HG03439 (cell line): ENCODE measurements around the gene GALNS.
"Not testable (repeated sequence)": the region's sequence is repeated elsewhere in the genome, so short reads cannot be mapped to it uniquely, and the experiment has no call there.

Experiments used
- ATAC-seq: cut with Tn5 transposase; IDR thresholded peaks from one replicate; pipeline ENCODE4 v1.9.1; 2021; ENCODE audit warnings: mild to moderate bottlenecking, moderate library complexity; ENCODE audit not compliant: unreplicated experiment

The GALNS gene

DNA sequence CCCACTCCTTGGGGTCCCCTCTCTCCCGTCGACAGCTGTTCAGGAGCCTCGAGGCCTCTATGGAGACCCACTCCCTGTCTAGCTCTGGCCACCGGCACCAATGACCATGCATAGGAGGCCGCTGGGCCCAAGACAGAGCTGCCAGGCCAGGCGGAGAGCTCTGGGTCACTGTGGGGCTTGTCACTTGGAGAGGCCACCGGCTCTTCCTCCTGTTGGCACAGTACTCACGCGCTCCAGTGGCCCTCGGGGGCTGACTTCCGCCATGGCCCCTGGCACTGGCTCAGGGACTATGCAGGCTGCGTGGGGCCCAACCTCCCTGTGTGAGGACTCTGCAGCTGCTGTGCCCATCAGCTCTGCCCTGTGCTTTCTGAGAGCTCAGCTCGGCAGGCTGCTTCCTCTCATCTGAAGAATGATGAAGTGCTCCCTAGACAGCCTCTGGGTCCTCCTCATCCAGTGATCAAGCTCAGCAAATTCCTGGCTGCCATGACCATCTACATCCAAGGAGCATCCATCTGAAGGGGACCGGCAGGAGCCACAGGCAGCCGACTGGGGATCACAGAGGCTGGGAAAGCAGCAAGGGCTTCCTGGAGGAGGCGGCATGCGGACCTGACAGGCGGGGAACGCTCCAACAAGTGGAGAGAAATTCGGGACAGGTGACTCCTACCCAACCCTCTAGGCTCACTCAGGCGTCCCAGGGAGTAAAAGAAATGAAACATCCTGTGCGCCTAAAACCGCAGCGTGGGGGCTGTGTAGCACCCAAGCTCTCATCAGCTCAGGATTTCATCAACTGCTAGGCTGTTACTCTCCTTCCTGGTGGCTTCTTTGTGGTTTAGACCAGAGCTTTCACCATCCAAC lies 16.8 kb downstream of the GALNS start:
- no peak for ATAC-seq

DNA sequence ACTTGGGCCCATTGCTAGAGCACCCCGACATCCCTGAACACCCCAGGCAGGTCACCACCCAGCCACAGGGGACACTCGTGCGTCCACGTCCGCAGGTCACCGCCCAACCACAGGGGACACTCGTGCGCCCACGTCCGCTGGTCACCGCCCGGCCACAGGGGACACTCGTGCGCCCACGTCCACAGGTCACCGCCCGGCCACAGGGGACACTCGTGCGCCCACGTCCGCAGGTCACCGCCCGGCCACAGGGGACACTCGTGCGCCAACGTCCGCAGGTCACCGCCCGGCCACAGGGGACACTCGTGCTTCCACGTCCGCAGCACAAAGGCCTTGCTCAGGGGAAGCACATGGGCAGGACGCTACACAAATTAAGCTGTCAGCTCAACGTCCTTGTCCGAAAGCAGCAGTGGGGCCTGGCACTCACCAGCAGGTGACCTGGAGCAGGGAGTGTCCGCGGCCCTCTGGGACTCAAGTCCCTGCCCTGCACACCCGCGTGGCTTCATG lies 17.7 kb downstream of the GALNS start:
- no peak for ATAC-seq

DNA sequence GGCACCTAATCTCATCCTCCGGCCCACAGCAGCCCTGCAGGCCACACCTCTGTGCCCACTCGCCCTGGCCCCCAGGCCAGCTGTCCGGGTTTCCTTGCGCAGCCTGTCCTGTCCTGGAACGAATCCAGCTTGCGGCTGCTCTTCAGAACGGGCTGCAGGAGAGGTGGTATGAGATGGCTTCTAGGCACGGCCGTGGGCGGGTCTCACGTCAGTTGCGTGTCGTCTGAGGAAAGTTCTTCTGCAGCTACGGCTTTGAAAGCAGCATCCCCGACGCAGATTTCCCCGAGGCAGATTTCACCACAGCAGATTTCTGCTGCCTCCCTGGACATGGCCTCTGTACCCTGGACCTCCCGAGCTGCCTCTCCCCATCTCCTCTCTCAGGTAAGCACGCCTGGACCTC lies 18.2 kb downstream of the GALNS start:
- ATAC-seq: no peak

DNA sequence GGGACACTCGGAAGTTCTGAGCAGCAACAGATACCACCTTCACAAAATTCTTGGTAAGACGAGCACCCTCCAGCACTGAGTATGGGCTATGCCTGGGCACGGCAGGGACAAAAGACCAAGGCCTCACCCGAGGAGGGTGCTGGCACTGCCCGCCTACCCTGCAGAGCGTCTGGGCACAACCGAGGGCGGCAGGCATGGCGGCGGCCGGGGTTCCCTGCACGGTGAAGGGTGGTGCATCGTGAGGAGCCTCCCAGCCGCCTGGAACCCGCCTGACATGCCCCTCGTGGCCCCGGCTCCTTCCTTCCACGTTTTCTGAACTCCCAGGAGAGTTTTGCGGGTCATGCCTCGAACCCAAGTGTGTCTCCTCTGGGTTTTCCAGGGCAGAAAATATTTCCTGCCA lies 18.9 kb downstream of the GALNS start:
- no peak for ATAC-seq

DNA sequence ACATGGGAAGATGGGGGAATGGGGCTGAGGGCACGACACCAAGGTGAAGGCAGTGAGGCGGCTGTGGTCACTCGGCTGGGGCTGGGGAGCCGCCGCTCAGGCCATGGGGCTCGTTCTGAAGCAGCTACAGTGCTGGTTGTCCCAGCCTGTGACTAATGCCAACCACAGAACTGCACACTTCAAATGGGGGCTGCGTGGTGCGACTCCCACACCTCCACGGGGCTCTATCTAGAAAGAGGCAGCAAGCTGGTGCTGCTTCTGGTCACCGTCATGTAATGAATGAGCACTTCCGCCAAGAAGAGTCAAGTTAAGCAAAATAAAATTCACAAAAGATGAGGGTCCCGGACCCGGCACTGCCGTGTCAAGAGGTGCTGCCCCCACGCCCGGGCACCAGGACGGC lies 20.0 kb downstream of the GALNS start:
- ATAC-seq: no peak

DNA sequence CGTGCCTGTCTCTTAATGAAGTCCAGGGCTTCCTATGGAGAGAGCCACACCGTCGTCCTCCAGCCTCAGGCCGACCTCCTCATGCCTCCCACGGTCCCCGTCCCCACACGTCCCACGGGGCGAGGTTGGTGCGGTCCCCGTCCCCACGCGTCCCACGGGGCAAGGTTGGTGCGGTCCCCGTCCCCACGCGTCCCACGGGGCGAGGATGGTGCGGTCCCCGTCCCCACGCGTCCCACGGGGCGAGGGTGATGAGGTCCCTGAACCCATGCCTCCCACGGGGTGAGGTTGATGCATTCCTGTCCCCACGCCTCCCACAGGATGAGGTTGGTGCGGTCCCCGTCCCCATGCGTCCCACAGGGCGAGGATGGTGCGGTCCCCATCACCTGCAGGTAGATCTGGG lies 20.9 kb downstream of the GALNS start:
- no peak for ATAC-seq

DNA sequence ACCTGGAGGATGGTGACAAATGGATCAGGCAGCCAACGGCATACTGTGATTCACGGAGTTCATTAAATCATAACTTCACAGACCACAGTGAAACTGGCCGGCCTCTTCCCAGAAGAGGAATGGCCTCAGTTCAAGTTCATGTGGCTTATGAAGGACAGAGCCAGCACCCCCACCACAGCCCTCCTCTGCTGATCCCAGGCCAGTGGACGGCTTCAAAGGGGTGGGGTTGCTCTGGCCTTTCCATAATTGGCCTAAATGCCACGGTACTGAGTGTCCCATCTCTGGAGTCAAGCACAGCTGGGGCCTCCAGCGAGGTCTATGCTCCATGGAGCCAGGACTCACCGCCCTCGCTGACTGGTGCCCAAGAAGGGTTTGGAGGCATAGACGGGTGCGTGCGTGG lies 21.4 kb downstream of the GALNS start:
- no peak for ATAC-seq

DNA sequence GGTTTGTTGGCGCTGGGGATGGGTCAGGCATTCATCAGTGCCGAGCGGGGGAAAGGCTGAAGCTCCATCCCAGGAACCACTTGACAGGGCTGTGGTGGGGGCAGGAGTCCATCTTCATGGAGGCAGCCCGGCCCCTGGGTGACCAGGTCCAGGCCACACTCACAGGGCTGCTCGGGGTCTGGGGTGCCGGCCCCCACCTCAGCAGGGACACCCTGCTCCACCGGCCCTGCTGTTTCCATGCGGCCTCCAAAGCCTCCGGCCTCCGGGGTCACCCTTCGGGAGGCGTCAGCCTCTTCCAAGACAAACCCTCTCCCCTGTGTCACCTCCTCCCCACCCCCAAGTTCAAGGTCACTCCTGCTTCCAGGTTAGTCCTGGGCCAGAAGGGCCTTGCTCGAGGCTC lies 22.1 kb downstream of the GALNS start:
- ATAC-seq: no peak

DNA sequence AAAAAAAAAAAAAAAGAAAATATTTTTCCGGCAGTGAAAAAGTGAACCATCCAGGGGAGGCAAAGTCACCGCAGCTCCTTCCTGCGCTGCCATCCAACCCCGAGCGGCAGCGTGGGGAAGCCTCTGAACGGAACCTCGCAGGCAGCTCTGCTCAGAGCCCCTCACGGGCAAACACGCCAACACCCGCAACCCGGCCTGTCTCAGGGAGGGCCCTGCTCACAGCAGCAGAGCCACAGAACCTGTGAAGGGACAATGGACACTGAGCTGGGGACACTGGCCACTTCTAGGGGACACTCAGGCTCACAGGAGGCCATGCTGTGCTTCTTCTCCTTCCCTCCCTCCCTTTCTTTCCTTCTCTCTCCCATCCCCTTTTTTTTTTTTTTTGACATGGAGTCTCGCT lies 23.7 kb downstream of the GALNS start:
- ATAC-seq: no peak

DNA sequence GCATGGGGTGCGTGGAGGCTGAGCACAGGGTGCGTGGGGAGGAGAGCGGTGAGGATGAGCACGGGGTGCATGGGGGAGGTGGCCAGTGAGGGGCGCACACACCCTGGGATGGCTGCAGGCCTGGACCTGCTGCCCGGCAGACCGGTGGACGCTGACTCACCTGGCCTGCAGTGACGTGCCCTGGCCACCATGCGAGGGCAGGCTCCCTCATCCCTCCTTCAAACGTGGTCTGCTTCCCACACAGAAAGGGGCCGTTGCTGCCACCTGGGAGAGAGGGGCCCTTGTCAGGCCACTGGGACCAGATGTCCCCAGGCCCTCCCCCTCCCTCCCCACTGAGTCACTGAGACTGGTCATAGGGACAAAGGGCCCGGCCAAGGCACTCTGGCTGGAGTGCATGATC lies 24.9 kb downstream of the GALNS start:
- ATAC-seq: no peak

DNA sequence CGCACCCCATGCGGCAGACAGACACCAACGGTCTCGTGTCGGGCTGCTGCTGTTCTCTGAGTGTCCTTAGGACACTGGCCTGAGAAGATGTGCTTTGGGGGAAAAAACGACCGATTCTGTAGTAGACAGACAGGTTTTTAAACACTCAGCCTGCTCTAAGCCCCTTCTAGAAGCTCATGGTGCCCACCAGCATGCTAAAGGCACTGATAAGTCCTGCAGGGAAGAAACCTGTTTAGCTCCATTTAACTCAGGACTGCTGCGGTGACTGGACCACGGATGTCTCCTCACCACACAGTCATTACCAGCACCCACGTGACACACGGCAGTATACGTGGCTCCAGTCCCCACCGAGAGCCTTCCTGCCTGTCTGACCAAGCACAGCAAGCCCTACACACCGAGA lies 26.0 kb downstream of the GALNS start:
- no peak for ATAC-seq

DNA sequence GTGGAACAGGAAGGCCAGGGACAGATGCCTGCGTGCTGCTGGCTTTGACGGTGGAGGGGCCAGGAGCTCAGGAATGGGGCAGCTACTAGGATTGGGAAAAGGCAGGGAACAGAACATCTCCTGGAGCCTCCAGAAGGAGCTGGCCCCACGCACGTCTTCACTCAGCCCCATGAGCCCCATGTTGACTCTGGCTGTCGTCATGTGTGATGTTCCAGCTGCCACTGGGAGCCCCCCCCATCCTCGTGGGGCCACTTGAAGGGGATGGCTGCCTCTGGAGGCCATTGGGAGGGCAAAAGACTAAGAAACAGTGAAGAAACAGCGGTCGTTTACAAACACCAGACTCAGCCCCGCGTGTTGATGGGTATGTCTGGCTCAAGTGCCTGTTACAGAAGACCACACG lies 26.5 kb downstream of the GALNS start:
- no peak for ATAC-seq

DNA sequence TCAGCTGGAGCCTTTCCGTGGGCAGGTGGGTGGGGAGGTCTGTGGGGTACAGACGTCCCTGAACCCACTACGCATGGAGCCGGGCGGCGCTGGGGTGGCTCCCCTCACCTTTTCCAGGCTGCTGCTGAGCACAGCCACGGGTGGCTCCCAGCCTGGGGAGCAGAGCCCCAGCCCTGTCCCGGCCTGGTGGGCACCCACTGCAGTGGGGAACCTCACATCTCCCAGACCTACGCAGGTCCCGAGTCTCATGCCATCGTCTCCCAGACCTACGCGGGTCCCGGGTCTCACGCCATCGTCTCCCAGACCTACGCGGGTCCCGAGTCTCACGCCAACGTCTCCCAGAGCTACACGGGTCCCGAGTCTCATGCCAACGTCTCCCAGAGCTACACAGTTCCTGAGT lies 28.0 kb downstream of the GALNS start:
- no peak for ATAC-seq

DNA sequence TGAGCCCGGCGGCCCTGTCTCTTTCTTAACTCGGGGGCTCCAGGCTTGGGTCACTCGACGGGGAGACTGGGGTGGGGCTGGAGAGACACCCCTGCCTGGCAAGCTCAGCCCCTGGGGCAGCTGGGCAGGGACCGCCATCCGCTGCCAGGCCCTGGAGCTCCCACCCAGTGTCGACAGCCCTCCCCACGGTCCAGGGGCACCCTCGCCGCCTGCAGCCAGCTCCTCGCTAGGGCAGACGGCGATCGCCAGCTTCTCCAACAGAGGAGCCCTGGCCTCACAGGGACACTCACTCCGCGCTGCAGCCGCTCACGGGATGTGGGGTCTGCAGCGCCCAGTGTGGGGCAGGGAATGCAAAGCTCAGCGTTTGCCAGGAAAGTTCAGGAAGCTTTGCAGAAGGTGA lies 29.0 kb downstream of the GALNS start:
- no peak for ATAC-seq

DNA sequence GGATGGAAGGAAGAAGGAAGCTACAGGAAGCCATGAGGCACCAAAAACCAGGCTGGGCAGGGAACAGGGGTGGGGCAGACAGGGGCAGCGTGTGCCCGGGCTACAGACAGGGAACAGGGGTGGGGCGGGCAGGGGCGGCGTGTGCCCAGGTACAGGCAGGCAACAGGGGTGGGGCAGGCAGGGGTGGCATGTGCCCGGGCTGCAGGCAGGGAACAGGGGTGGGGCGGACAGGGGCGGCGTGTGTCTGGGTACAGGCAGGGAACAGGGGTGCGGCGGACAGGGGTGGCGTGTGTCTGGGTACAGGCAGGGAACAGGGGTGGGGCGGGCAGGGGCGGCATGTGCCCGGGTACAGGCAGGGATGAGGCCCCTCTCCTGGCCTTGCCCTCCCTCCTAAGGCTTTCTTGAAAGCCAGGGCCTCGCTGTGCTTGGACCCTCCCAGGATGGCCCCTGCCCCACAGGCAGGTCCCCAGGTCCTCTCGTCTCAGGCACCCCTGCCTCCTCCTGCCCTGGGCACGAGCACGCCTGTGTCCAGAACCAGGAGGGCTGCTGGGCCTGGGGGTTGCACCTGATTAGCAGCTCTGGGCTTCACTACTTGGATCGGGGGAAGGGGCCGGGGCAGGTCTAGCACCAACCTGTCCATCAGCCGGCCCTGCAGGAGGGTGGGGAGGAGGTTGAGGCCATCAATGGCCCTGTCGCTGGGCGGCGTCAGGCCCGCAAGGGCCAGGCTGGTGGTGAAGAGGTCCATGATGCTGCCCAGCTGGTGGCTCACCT lies 30.5 kb downstream of the GALNS start:
- no peak for ATAC-seq

DNA sequence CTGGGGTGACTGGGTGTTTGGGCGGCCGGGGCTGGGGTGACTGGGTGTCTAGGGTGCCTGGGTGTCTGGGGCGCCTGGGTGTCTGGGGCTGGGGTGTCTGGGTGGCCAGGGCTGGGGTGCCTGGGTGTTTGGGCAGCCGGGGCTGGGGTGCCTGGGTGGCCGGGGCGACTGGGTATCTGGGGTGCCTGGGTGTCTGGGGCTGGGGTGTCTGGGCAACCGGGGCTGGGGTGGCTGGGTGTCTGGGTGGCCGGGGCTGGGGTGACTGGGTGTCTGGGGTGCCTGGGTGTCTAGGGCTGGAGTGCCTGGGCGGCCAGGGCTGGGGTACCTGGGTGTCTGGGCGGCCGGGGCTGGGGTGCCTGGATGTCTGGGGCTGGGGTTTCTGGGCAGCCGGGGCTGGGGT lies 31.6 kb downstream of the GALNS start:
- ATAC-seq: no peak

DNA sequence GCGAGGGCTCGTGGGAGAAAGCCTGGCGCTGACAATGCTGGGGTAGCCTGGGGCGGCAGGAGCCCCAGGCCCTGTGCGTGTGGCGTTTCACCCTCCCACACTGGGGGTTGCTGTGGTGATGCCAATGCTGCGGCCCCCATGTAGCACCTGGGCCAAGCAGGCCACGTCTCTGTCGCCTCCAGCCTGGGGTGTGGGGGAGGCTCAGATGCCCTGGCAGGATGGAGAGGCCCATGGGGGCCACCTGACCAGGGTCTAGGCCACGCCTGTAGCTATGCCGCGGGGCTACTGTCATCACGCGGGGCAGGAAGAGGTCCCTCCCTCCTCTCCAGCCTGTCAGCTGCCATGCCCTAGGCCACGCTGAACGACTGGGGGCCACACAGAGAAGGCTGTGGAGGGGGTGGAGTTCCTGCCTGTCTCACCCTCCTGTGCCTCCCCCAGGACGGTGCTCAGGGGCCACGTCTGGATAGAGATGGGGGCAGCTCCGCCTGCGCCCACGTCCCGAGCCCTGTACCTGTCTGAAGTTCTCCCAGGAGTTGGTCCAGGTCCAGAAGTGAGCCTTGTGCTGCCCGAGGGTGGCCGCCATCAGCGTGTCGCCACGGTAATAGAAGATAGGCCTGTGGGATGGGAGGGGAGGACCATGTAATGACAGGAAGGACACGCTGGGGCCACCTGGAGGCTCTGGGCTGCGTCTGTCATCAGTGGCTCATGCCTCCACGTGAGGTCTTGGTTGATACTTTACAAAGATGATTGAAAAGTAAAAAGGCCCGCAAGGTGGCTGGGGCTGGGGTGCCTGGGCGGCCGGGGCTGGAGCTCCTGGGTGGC lies 32.3 kb downstream of the GALNS start:
- ATAC-seq: no peak

DNA sequence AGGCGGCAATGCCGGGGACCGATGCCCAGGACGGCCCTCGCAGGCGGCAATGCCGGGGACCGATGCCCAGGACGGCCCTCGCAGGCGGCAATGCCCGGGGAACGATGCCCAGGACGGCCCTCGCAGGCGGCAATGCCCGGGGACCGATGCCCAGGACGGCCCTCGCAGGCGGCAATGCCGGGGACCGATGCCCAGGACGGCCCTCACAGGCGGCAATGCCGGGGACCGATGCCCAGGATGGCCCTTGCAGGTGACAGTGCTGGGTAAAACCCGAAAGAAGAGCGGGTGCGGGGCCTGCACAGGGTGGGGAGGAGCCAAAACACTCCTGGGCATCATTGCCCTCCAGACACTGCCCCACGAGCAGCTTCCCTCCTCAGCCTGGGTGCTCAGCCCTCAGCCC lies 33.1 kb downstream of the GALNS start:
- not testable (repeated sequence) for ATAC-seq

DNA sequence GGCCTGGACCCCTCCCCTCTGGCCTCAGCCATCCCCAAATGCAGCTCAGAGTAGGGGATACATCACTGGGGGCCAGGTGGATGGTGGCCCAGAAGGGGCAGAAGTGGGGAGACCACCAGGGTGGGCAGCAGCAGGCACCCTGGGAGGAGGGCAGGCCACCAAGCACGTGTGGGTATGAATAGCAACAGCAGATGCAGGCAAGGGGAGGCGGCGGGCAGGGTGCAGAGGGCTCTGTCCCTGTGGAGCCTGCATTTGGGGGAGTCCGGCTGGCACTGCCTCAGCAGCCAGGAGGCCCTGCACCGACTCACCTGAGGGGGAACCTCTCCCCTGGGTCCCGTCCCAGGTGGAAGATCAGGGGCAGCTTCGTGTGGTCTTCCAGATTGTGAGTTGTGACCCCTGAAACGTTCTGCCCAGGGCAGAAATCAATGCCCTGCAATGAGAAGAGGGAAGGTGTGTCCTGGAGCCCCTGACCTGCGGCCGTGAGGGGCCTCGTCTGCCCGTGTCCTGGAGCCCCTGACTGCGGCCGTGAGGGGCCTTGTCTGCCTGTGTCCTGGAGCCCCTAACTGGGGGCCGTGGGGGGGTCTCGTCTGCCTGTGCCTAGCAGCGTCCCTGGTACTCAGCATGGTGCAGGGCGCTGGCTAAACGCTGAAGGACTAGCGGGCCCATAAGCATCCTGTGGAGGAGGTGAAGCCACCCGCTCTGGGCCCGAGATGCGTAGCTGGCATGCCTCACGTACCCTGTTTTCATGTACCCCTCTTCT lies 34.3 kb downstream of the GALNS start:
- ATAC-seq: no peak

DNA sequence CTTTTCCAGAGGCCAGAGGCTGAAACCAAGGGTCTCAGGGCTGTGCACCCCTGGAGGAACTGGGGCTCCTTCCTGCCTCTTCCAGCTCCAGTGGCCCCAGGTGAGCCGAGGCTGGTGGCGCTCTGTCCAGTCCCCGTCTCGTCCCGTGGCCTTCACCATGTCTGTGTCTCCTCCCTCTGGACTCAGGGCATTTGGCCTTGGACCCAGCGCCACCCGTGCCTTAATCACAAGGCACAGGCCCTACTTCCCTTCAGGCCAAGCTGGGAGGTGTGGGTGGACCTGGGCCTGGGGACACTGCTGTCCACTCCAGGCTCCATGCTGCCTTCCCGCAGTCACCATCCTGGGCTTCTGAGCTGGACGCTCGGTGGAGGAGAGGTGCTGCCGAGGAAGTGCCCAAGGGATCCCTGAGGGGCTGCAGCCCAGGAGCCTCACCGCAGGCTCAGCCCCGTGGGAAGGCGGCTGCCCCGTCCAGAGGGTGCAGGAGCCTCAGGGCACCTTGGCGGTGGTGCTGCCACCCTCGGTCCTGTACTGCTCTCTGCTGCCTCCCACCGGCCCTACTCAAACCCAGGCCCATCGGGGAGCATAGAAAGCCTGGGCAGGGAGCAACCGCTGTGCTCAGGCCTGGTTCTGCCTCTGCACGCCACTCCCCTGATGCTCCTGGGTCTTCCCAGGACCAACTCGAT lies 35.4 kb downstream of the GALNS start:
- no peak for ATAC-seq
